ENCODE data around the gene PYHIN1.

Gene PYHIN1

GRCh38 chr1:159011751-159012150 is 80.4 kb downstream of the PYHIN1 start:
- in situ Hi-C loops (cut with HindIII; ENCODE audit: low sequenced_read_pairs), result no loop called here

GRCh38 chr1:159012495-159012894 is 81.1 kb downstream of the PYHIN1 start:
- in situ Hi-C loops (cut with HindIII; ENCODE audit: low sequenced_read_pairs), result no loop called here

GRCh38 chr1:159014003-159014571 is 82.7 kb downstream of the PYHIN1 start:
- in situ Hi-C loops (cut with HindIII; ENCODE audit: low sequenced_read_pairs), result no loop called here

GRCh38 chr1:159014851-159015250 is 83.5 kb downstream of the PYHIN1 start:
- in situ Hi-C loops (cut with HindIII; ENCODE audit: low sequenced_read_pairs), result loop anchor here (5.0 kb wide), 1 partner anchor 57 kb away; no protein-coding TSS in a partner anchor

GRCh38 chr1:159015440-159015909 is 84.1 kb downstream of the PYHIN1 start:
- in situ Hi-C loops (cut with HindIII; ENCODE audit: low sequenced_read_pairs), result loop anchor here (5.0 kb wide), 1 partner anchor 57 kb away; no protein-coding TSS in a partner anchor

GRCh38 chr1:159023723-159024122 is 92.4 kb downstream of the PYHIN1 start:
- in situ Hi-C loops (cut with HindIII; ENCODE audit: low sequenced_read_pairs), result no loop called here

GRCh38 chr1:159025043-159025442 is 93.7 kb downstream of the PYHIN1 start:
- in situ Hi-C loops (cut with HindIII; ENCODE audit: low sequenced_read_pairs), result no loop called here
